C4-2B (cell line): Measurements from ENCODE around the gene TMEM205.

Source experiments
- H3K27ac ChIP-seq: fragments of 450-650 bp; 2 replicates; pipeline ENCODE4 v1.5.1; 2017
- ZFX ChIP-seq: fragments of 450-650 bp; IDR thresholded peaks from 2 replicates; pipeline ENCODE4 v1.6.1; 2017
- TF ChIP-seq, protein P1 (sequence below): fragments of 450-650 bp; conservative IDR thresholded peaks from 2 replicates; pipeline ENCODE4 v1.5.1; 2017; ENCODE audit warnings: mild to moderate bottlenecking

Gene TMEM205

DNA sequence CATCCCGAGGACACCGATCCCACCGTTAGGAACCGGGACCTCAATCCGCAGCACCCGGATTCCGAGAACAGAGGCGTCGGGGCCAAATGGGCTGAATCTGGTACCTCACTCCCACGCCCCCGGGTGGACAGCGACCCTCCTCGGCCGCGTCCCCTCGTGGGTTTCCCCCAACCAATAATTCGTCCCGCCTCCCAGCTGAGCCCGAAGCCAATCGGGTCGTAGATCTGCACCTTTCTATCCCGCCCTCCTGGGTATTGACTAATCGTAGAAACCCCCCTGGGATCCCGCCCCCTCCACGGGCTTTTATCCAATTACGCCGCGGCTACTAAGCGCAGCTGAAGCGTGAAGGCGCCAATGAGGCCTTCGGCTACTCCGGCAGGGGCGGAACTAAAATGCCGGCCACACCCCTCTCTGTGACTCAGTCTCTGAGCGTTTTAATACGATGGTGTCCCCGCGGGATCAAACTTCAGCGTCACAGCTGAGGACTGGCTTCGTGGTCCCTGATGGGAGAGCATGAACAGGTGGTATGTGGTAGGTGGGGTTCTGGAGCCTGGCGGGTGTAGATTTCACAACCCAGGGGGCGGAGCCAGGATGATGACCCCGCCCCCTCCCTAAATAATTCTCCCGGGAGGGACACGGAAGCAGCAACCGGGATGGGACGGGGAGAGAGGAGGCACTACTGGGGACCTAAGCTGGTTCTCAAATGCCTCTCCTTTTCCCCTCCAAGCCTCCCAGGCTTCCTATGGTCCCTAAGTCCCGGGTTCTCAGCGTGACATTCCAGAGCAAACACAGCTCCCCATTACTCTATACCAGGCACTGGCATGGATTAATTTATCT lies at the start of gene TMEM205, which contains the start of gene CCDC159:
TMEM205 (minus strand) TSS at position 165 of the 837 bp plus-strand sequence. CDS start 649 bp downstream, outside the sequence.
CCDC159 (plus strand) TSS at position 416 of the 837 bp plus-strand sequence; CDS start at position 504, 88 bp downstream.
- peak within 1 kb of the TSS; percentile 91 for H3K27ac ChIP-seq
- TF ChIP-seq, protein P1, sequence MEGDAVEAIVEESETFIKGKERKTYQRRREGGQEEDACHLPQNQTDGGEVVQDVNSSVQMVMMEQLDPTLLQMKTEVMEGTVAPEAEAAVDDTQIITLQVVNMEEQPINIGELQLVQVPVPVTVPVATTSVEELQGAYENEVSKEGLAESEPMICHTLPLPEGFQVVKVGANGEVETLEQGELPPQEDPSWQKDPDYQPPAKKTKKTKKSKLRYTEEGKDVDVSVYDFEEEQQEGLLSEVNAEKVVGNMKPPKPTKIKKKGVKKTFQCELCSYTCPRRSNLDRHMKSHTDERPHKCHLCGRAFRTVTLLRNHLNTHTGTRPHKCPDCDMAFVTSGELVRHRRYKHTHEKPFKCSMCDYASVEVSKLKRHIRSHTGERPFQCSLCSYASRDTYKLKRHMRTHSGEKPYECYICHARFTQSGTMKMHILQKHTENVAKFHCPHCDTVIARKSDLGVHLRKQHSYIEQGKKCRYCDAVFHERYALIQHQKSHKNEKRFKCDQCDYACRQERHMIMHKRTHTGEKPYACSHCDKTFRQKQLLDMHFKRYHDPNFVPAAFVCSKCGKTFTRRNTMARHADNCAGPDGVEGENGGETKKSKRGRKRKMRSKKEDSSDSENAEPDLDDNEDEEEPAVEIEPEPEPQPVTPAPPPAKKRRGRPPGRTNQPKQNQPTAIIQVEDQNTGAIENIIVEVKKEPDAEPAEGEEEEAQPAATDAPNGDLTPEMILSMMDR, result no peak
- no peak for TF ChIP-seq ZFX

DNA sequence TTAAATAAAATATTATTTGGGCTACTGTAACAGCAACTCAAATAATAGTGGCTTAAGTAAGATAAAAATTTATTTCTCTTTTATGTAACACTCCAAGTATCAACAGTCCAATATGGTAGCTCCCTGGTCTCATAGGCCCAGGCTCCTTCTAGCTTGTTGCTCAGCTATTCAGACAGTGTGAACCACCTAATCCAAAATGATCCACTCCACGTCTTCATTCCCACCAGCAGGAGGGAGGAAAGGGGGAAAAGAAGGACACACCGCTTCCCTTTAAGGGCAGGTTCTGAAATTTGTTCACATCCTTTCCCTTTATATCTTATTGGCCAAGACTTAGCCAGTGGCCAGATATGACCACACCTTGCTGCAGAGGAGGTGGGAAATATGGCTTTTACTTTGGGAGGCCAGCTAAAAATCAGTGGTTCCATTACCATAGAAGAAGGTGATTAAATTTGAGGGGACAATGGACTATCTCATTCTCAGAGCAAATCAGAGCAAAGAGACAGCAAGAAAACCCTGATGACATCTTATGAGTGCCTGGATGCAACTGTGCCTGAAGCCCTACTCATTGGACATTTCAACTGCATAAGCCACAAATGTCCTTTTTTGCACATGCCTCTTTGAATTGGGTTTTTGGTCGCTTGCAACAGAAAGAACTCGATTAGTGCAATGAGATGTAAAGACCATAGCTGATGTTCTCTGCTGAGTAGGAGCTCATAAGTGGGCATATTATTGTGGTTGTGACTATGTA lies 45.0 kb upstream of the TMEM205 start:
- no peak for TF ChIP-seq ZFX
- H3K27ac ChIP-seq, result no peak overlapping the region

DNA sequence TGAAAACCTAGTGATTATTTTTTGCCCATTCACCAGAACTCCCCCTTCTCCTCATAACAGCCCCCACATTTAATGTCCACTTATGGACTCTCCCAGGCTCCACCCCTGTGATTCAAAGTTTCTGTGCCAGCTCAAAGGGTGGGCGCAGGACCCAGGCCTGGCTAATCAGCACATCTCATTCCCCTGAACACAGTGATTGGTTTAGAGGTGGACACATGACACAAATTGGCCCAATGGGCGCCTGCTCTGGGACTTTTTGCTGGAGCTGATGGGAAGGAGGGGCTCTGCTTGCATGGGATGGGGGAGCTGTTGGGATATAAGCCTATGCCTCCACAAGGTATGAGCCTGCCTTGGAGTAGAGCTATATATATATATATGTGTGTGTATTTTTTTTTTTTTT lies 44.3 kb upstream of the TMEM205 start:
- TF ChIP-seq, protein P1, result no peak
- no peak for TF ChIP-seq ZFX
- no peak overlapping the region for H3K27ac ChIP-seq

DNA sequence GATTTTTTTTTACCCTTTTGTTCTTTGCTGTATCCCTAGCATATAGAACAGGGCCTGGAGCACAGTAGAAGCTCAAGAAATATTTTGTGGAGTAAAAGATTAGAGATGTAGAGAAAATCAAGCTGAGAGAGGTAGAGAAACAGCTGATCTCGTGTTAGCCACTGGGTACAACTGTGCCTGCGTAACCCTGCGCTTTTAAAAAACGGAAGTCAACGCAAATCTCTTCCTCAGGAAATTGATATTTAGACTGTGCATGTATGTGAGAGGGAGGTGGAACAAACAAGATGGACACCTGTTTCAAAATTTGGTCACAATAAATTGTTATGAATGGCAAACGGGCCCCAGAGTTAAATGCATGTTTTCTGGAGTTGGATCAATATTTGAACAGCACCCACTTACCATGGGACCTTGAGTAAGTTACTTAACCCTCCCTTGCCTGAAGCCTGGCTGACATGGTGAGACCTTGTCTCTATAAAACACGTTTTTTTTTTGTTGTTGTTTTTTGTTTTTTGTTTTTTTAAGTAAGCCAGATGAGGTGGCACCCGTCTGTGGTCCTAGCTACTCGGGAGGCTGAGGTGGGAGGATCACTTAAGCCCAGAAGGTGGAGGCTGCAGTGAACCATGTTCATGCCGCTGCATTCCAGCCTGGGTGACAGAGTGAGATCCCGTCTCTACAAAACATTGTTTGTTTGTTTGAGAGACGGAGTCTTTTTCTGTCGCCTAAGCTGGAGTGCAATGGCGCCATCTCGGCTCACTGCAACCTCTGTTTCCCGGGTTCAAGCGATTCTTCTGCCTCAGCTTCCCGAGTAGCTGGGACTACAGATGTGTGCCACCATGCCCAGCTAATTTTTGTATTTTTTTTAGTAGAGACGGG lies 41.3 kb upstream of the TMEM205 start:
- TF ChIP-seq, protein P1, result no peak
- no peak for TF ChIP-seq ZFX
- H3K27ac ChIP-seq, result no peak overlapping the region

DNA sequence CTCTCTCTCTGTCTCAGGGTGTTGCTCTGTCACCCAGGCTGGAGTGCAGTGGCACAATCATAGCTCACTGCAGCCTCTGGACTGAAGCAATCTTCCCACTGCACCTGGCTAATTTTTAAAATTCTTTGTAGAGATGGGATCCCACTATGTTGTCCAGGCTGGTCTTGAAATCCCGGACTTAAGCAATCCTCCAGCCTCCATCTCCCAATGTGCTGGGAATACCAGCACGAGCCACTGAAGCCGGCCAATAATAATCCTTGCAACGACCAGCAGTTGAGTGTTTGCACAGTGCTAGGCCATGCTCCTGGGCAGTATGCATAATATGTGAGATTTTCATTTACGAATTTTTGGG lies 38.7 kb upstream of the TMEM205 start:
- no peak overlapping the region for H3K27ac ChIP-seq
- TF ChIP-seq, protein P1, result no peak
- no peak for TF ChIP-seq ZFX

DNA sequence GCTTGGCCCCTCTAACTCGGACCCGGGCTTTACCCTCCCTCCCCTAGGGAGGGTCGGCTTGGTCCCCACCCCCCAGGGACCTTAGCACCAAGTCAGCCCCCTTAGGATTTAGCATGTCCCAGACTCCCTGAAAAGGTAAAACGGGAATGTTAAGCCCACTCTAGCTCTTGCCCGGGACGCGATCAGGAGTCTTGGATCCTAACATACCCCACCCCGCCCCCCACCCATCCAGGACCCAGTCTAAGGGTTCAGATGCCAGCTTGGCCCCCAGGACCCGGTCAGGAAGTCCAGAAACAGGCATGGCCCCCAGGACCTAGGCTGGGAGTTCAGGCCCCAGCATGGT lies 37.6 kb upstream of the TMEM205 start:
- TF ChIP-seq ZFX, result no peak
- TF ChIP-seq, protein P1, result no peak
- H3K27ac ChIP-seq, result peak overlapping the region; percentile 69

DNA sequence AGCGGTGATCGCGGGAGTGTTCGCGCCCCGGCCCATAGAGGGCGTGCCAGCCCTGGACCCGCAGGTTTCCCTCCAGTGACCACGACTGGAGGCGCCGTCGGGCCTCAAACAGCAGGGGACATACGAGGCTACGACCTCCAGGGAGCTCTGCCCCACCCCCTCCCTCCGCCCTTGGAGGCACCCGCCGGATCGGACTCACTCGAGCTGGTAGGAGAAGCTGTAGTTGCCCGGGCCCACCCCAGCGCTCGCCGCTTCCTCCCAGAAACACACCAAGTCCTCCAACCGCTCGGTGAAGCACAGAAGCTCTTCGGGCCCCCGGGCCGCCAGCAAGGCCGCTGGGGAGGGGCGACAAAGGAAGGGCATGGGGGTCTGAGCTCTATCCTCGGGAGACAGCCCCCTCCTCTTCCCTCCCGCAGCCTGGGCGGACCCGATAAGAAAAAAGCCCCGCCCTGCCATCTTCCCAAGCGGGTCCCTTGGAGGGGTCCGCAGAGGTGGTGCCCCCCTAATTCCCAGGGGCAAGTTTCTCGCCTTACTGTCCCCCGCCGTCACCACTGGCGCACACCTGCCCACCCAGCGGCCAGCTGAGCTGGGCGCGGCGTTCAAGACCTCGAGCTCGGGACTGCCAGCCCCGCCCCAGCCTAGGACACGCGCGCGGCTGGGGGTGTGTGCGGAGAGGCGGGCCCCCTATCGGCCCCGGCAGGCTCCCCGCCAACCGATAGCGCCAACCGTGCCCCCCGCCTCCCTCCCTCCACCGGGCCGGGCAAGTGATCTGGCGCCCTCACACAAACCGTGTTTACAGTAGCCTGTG lies 37.0 kb upstream of the TMEM205 start:
- peak overlapping the region; percentile 69 for H3K27ac ChIP-seq

More for the DNA sequence above, 37.0 kb upstream of the TMEM205 start:
- no peak for TF ChIP-seq ZFX
- TF ChIP-seq, protein P1, result no peak
